ENCODE results near the gene ZNF268. TPM values are rescaled to one million over a fixed set of nuclear protein-coding genes. Genes with fewer than 3 reads are reported as not detected.

ZNF268 gene
- total RNA-seq (2013), result 13.6 TPM
- polyA plus RNA-seq (1 to 10 TPM; 3.3 to 6.0 (median 5.8) TPM), polyA minus RNA-seq (4.8 and 7.8 TPM in 2 replicates), total RNA-seq (5.3 to 17.2 (median 8.4) reads per million in 11 experiments)

- H3K27me3 ChIP-seq (ENCODE audit: control insufficient read depth in 2 of 2, insufficient read depth in 2 of 2, low read length in 2 of 2), result no peaks in the 10 kb centered on the region
- Mint-ChIP-seq H3K4me1 (peaks cover 10% of the 10 kb centered on the region), H3K36me3 (peaks cover 43 to 45% of the 10 kb centered on the region in 2 donors), H3K27me3 (ENCODE audit: low read depth in 3 of 3) (peaks cover 0 to 2% (median 0%) of the 10 kb centered on the region in 3 donors), H3K27ac (peak within 1 kb of the TSS; percentile 87 to 93 (median 93)), H3K9me3 (peaks cover 46 to 99% (median 83%) of the 10 kb centered on the region in 7 donors), H3K4me3 (peak within 1 kb of the TSS; percentile 92 to 96)
- peaks cover 8% of the 10 kb centered on the region for H3K79me2 ChIP-seq (ENCODE audit: insufficient read depth, low read length)
- H3K4me1 ChIP-seq (ENCODE audit: control insufficient read depth in 1 of 2, insufficient read depth in 2 of 2, low read length in 2 of 2), result peaks cover 7% of the 10 kb centered on the region in 2 donors
- WGBS (ENCODE audit: insufficient coverage), result under 1% methylated on average over 37 of the region's 40 CpGs
- H4K20me1 ChIP-seq (ENCODE audit: insufficient read depth, low read length), result no peaks in the 10 kb centered on the region
- H3K9ac ChIP-seq (ENCODE audit: insufficient read depth, low read length, poor library complexity, severe bottlenecking), result peak within 1 kb of the TSS; percentile 86
- intact Hi-C loops (cut with micrococcal nuclease), result loop anchor here (1.0 to 2.0 kb wide), 4 partner anchors 51 to 195 kb away; partner anchors contain the start of genes ZNF10 (in 2 of the 2), ZNF140 (in 2 of the 2), ZNF891 (in 2 of the 2) and ZNF26 (in 1 of the 2)
- DNase-seq, result peak; percentile 88 to 90 (median 89)
- peak within 1 kb of the TSS; percentile 81 for H3K4me2 ChIP-seq (replicated peaks; ENCODE audit: extremely low read depth, low read length, poor library complexity, severe bottlenecking)
- H3K27ac ChIP-seq (ENCODE audit: low read depth in 1 of 2, low read length in 2 of 2), result peak within 1 kb of the TSS; percentile 62 to 91
- peak within 1 kb of the TSS; percentile 99 for H2AFZ ChIP-seq (ENCODE audit: insufficient read depth, low read depth, low read length, poor library complexity, severe bottlenecking)
- peaks cover 58 to 90% of the 10 kb centered on the region in 2 donors for H3K9me3 ChIP-seq (replicated peaks in 1 of 2; ENCODE audit: control insufficient read depth in 1 of 2, insufficient read depth in 1 of 2, low read length in 2 of 2)
- H3K4me3 ChIP-seq (replicated peaks in 1 of 3; ENCODE audit: low read depth in 2 of 3, low read length in 3 of 3), result peak within 1 kb of the TSS; percentile 65 to 94 (median 87)
- peak; percentile 80 for TF ChIP-seq CTCF (IDR thresholded peaks at IDR 0.05)
- H3K36me3 ChIP-seq (replicated peaks in 1 of 2; ENCODE audit: control insufficient read depth in 1 of 2, insufficient read depth in 2 of 2, low read length in 2 of 2), result peaks cover 26 to 39% of the 10 kb centered on the region in 2 donors
These were observed at the start of gene ZNF268 for GRCh38 chr12:133181238-133181959. TSS of gene ZNF268 (plus strand) at chr12:133181495. CDS start at chr12:133181998, 503 bp downstream.

DNA sequence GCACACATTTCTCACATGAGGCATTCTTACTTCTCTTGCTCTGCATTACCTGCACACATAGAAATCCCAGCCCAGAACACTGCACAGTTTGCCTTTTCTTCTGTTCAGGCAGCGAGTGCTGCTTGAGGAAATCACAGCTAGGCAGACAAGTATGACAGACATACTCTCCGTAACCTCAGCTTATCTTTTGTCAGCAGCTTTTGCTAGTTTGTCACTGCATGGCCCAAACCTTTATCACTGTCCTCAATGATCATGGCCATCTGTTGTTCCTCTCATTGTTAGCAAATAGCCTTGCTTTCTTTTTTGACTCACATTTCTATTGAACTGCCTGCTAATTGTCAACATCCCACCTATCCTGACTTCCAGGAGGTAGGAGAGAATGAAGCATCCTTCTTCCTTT, 45.5 kb upstream of the ZNF268 start:
- peaks cover 19 to 29% of the 10 kb centered on the region in 2 donors for H3K36me3 Mint-ChIP-seq
- H3K27ac Mint-ChIP-seq, result no peak overlapping the region
- H3K79me2 ChIP-seq (ENCODE audit: insufficient read depth, low read length), result no peaks in the 10 kb centered on the region
- peaks cover 0 to 3% (median 0%) of the 10 kb centered on the region in 3 donors for H3K27me3 Mint-ChIP-seq (ENCODE audit: low read depth in 3 of 3)
- peaks cover 45 to 93% (median 79%) of the 10 kb centered on the region in 7 donors for H3K9me3 Mint-ChIP-seq
- no peaks in the 10 kb centered on the region for H3K27me3 ChIP-seq (ENCODE audit: control insufficient read depth in 2 of 2, insufficient read depth in 2 of 2, low read length in 2 of 2)
- intact Hi-C loops (cut with micrococcal nuclease), result no loop called here
- H3K27ac ChIP-seq (ENCODE audit: low read depth in 1 of 2, low read length in 2 of 2), result no peak overlapping the region
- no peak overlapping the region for H2AFZ ChIP-seq (ENCODE audit: insufficient read depth, low read depth, low read length, poor library complexity, severe bottlenecking)
- peaks cover 45 to 94% of the 10 kb centered on the region in 2 donors for H3K9me3 ChIP-seq (replicated peaks in 1 of 2; ENCODE audit: control insufficient read depth in 1 of 2, insufficient read depth in 1 of 2, low read length in 2 of 2)
- no peak overlapping the region for H3K4me3 Mint-ChIP-seq
- H3K36me3 ChIP-seq (replicated peaks in 1 of 2; ENCODE audit: control insufficient read depth in 1 of 2, insufficient read depth in 2 of 2, low read length in 2 of 2), result peaks cover 0 to 28% of the 10 kb centered on the region in 2 donors
- H3K4me1 Mint-ChIP-seq, result peaks cover 6% of the 10 kb centered on the region
- peaks cover 2 to 3% of the 10 kb centered on the region in 2 donors for H3K4me1 ChIP-seq (ENCODE audit: control insufficient read depth in 1 of 2, insufficient read depth in 2 of 2, low read length in 2 of 2)
- no peak for DNase-seq
- H3K4me3 ChIP-seq (replicated peaks in 1 of 3; ENCODE audit: low read depth in 2 of 3, low read length in 3 of 3), result no peak overlapping the region
- no peak overlapping the region for H3K9ac ChIP-seq (ENCODE audit: insufficient read depth, low read length, poor library complexity, severe bottlenecking)
- H4K20me1 ChIP-seq (ENCODE audit: insufficient read depth, low read length), result no peaks in the 10 kb centered on the region
- H3K4me2 ChIP-seq (replicated peaks; ENCODE audit: extremely low read depth, low read length, poor library complexity, severe bottlenecking), result no peak overlapping the region
- WGBS (ENCODE audit: insufficient coverage), result 97% methylated on average over 2 of the region's 2 CpGs
- TF ChIP-seq CTCF (IDR thresholded peaks at IDR 0.05), result no peak
